Neuron (in vitro differentiated cells): Measurements from ENCODE around the gene ABCC10.
A peak's percentile ranks its signal among the peaks of the same experiment; 100 is the strongest.

ENCODE experiments used
- H2AFZ ChIP-seq: one replicate; pipeline ENCODE4 v1.6.1; 2013; ENCODE audit warnings: low read depth, mild to moderate bottlenecking, inconsistent platforms, low read length, moderate library complexity
- H3K27me3 ChIP-seq: one replicate; pipeline ENCODE4 v1.6.1; 2013; ENCODE audit warnings: low read length; ENCODE audit not compliant: insufficient read depth
- H3K36me3 ChIP-seq: one replicate; pipeline ENCODE4 v1.6.1; 2013; ENCODE audit warnings: low read length; ENCODE audit not compliant: insufficient read depth
- H3K4me1 ChIP-seq: one replicate; pipeline ENCODE4 v1.6.1; 2013; ENCODE audit warnings: low read length; ENCODE audit not compliant: insufficient read depth
- H3K4me3 ChIP-seq: 2 replicates; pipeline ENCODE4 v1.5.1; 2013; ENCODE audit warnings: mild to moderate bottlenecking, low read length, moderate library complexity
- H3K9me3 ChIP-seq: one replicate; pipeline ENCODE4 v1.6.1; 2013; ENCODE audit warnings: low read length

The ABCC10 gene

GRCh38 chr6:43442935-43443334, 15.6 kb downstream of the ABCC10 start:
- no peaks in the 10 kb centered on the region for H3K27me3 ChIP-seq
- no peak overlapping the region for H2AFZ ChIP-seq
- no peaks in the 10 kb centered on the region for H3K4me1 ChIP-seq
- H3K4me3 ChIP-seq: no peak overlapping the region
- no peaks in the 10 kb centered on the region for H3K9me3 ChIP-seq
- peaks cover 32% of the 10 kb centered on the region for H3K36me3 ChIP-seq

DNA sequence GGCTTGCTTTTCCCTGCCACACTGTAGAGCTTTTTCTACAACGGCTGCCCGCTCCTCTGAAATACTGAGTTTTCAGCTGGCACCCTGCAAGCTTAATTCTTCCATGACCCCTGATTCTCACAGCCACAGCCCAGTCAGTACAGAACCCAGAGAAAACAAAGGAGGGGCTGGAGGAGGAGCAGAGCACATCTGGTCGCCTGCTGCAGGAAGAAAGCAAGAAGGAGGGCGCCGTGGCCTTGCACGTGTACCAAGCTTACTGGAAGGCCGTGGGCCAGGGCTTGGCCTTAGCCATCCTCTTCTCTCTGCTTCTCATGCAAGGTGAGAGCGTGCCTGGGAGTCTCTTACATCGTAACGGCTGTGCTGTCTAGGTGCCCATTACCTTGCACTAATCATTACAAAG, 16.7 kb downstream of the ABCC10 start:
- Histone ChIP-seq H2AFZ (no peak overlapping the region), H3K4me3 (no peak overlapping the region), H3K9me3 (no peaks in the 10 kb centered on the region), H3K27me3 (no peaks in the 10 kb centered on the region), H3K36me3 (peaks cover 40% of the 10 kb centered on the region), H3K4me1 (no peaks in the 10 kb centered on the region)

- Histone ChIP-seq H3K4me1 (no peaks in the 10 kb centered on the region), H2AFZ (no peak overlapping the region), H3K36me3 (peaks cover 43% of the 10 kb centered on the region), H3K27me3 (no peaks in the 10 kb centered on the region), H3K9me3 (no peaks in the 10 kb centered on the region), H3K4me3 (no peak overlapping the region)
Observed at GRCh38 chr6:43444582-43444981, 17.2 kb downstream of the ABCC10 start.

DNA sequence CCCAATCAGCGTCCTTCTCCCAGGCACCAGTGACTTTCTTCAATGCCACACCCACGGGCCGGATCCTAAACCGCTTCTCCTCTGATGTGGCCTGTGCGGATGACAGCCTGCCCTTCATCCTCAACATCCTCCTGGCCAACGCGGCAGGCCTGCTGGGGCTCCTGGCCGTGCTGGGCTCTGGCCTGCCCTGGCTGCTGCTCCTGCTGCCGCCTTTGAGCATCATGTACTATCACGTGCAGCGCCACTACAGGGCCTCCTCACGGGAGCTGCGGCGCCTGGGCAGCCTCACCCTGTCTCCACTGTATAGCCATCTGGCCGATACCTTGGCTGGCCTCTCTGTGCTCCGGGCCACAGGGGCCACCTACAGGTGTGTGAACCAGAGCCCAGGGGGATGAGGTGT, 18.2 kb downstream of the ABCC10 start:
- Histone ChIP-seq H3K9me3 (no peaks in the 10 kb centered on the region), H3K4me1 (no peaks in the 10 kb centered on the region), H3K27me3 (no peaks in the 10 kb centered on the region), H3K36me3 (peaks cover 50% of the 10 kb centered on the region), H3K4me3 (no peak overlapping the region), H2AFZ (no peak overlapping the region)

DNA sequence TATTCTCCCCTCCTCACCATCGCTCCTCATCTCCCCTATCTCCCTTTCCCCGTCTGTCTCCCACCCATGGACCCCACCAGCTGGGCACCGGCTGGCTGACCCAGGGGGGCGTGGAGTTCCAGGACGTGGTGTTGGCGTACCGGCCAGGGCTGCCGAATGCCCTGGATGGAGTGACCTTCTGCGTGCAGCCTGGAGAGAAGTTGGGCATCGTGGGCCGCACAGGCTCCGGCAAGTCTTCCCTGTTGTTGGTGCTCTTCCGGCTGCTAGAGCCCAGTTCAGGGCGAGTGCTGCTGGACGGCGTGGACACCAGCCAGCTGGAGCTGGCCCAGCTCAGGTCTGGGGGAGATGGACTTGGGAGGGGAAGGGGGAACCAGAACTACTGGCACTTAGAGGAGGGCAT, 20.3 kb downstream of the ABCC10 start:
- H3K4me3 ChIP-seq: no peak overlapping the region
- H2AFZ ChIP-seq: no peak overlapping the region
- H3K4me1 ChIP-seq: no peaks in the 10 kb centered on the region
- H3K36me3 ChIP-seq: peaks cover 60% of the 10 kb centered on the region
- no peaks in the 10 kb centered on the region for H3K9me3 ChIP-seq
- no peaks in the 10 kb centered on the region for H3K27me3 ChIP-seq

DNA sequence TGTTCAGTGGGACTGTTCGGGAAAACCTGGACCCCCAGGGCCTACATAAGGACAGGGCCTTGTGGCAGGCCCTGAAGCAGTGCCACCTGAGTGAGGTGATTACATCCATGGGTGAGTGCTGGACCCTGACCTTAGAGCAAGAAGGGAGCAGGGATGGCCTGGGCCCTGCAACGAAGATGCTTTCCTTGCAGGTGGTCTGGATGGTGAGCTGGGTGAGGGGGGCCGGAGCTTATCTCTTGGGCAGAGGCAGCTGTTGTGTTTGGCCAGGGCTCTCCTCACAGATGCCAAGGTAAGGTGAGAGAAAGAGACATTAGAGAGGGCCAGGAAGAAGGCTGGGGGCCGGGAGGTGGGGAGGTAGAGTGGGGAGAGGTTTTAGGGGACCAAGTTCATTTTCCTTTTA, 21.6 kb downstream of the ABCC10 start:
- Histone ChIP-seq H3K27me3 (no peaks in the 10 kb centered on the region), H3K9me3 (no peaks in the 10 kb centered on the region), H2AFZ (no peak overlapping the region), H3K36me3 (peaks cover 60% of the 10 kb centered on the region), H3K4me1 (no peaks in the 10 kb centered on the region), H3K4me3 (no peak overlapping the region)

DNA sequence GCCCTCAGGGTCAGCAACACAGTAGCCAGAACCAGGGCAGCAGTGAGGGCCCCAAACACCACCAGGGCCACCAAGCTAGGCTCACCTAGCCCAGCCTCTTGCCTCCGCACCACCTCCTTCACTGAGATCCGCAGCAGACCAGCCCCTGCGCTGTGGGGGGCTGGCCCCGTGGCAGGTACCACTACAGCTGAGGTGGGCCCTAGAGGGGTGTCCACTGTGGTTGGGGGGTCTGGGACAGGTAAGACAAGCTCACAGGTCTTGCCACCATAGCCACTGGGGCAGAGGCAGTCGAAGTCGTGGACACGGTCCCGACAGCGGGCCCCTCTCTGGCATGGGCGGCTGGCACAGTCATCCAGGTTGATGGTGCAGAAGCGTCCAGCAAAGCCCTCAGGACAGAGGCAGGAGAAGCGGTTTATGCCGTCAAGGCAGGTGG, 23.4 kb downstream of the ABCC10 start:
- no peaks in the 10 kb centered on the region for H3K9me3 ChIP-seq
- peaks cover 2% of the 10 kb centered on the region for H3K4me1 ChIP-seq
- no peak overlapping the region for H2AFZ ChIP-seq
- H3K4me3 ChIP-seq: no peak overlapping the region
- H3K36me3 ChIP-seq: peaks cover 48% of the 10 kb centered on the region
- H3K27me3 ChIP-seq: no peaks in the 10 kb centered on the region

- no peak overlapping the region for H2AFZ ChIP-seq
- H3K4me1 ChIP-seq: peaks cover 3% of the 10 kb centered on the region
- peaks cover 42% of the 10 kb centered on the region for H3K36me3 ChIP-seq
- H3K4me3 ChIP-seq: no peak overlapping the region
- no peaks in the 10 kb centered on the region for H3K9me3 ChIP-seq
- H3K27me3 ChIP-seq: peaks cover 3% of the 10 kb centered on the region
Observed at GRCh38 chr6:43451348-43451747, 24.0 kb downstream of the ABCC10 start.

DNA sequence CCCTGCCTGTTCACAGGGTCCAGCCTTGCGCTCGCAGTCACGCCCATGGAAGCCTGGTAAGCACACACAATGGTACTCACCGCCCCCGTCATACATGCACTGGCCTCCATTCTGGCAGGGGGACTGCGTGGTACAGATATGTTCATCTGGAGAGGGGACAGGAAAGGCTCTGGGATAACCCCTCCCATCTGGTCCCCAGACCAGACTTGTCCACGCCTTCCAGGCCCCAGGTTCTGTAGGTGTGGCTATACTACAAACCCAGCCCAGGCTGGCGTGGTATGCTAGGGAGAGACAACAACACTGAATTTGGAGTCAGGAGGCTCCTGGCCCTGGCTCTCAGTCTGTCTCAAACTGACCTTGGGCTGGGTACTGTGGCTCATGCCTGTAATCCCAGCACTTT, 24.6 kb downstream of the ABCC10 start:
- no peaks in the 10 kb centered on the region for H3K9me3 ChIP-seq
- H3K27me3 ChIP-seq: peaks cover 8% of the 10 kb centered on the region
- no peak overlapping the region for H3K4me3 ChIP-seq
- no peak overlapping the region for H2AFZ ChIP-seq
- peaks cover 39% of the 10 kb centered on the region for H3K36me3 ChIP-seq
- H3K4me1 ChIP-seq: peaks cover 3% of the 10 kb centered on the region

DNA sequence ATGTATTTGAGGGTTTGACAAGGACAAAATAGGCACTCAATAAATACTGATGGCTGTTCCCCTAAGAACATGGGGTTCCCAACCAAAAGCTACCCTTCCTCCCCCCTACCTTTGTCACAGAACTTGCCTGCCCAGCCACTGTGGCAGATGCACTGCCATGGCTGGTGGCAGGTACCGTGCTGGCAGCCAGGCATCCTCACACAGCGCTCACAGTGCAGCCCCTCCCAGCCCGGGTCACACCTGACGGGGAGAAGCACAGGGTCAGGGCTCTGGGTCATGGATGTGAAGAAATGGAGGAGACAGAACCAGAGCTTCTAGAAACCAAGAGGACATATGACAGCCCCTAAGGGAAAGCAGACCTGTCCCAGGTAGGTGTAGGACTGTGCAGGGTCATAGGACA, 25.6 kb downstream of the ABCC10 start:
- peaks cover 9% of the 10 kb centered on the region for H3K27me3 ChIP-seq
- H3K4me1 ChIP-seq: peaks cover 3% of the 10 kb centered on the region
- no peak overlapping the region for H3K4me3 ChIP-seq
- H3K9me3 ChIP-seq: no peaks in the 10 kb centered on the region
- no peak overlapping the region for H2AFZ ChIP-seq
- H3K36me3 ChIP-seq: peaks cover 34% of the 10 kb centered on the region

GRCh38 chr6:43453831-43454230, 26.5 kb downstream of the ABCC10 start:
- Histone ChIP-seq H3K36me3 (peaks cover 28% of the 10 kb centered on the region), H3K9me3 (no peaks in the 10 kb centered on the region), H3K4me3 (no peak overlapping the region), H2AFZ (no peak overlapping the region), H3K27me3 (peaks cover 9% of the 10 kb centered on the region), H3K4me1 (peaks cover 3% of the 10 kb centered on the region)

DNA sequence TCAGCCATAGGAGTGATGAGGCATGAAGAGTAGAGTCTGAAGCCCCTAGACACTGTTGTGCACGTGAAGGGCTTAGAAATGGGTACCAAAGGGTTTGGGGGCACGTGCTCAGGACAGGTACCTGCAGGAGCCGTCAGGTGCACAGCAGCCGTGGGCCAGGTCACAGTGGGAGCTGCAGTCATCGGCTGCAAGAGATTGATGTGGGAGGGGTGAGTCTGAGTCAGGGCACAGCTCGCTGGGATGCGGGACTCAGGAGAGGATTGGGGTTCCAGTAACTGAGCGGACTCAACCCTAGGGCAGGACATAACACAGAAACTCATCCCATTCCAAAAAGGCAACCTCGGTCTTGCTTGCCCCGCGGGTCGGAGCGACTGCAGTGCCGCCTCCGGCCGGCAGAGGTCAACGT, 27.0 kb downstream of the ABCC10 start:
- Histone ChIP-seq H3K4me1 (peaks cover 3% of the 10 kb centered on the region), H3K4me3 (peak overlapping the region; percentile 50), H3K36me3 (peaks cover 25% of the 10 kb centered on the region), H2AFZ (no peak overlapping the region), H3K27me3 (peaks cover 9% of the 10 kb centered on the region), H3K9me3 (no peaks in the 10 kb centered on the region)

GRCh38 chr6:43454696-43455530, 27.6 kb downstream of the ABCC10 start:
- H3K36me3 ChIP-seq: peaks cover 20% of the 10 kb centered on the region
- peaks cover 9% of the 10 kb centered on the region for H3K27me3 ChIP-seq
- H3K4me3 ChIP-seq: peak overlapping the region; percentile 50
- peak overlapping the region; percentile 43 for H2AFZ ChIP-seq
- no peaks in the 10 kb centered on the region for H3K9me3 ChIP-seq
- H3K4me1 ChIP-seq: peaks cover 3% of the 10 kb centered on the region
